Activated T-cell treated with anti-CD3 and anti-CD28 coated beads for 4 hours (primary cell): Measurements from ENCODE around the gene TCP1.
"Not testable (repeated sequence)": the region's sequence is repeated elsewhere in the genome, so short reads cannot be mapped to it uniquely, and the experiment has no call there.

Source experiments
- DNase-seq: peaks from one replicate; pipeline ENCODE4 v3.0.0-alpha.2; 2020

Gene TCP1

DNA sequence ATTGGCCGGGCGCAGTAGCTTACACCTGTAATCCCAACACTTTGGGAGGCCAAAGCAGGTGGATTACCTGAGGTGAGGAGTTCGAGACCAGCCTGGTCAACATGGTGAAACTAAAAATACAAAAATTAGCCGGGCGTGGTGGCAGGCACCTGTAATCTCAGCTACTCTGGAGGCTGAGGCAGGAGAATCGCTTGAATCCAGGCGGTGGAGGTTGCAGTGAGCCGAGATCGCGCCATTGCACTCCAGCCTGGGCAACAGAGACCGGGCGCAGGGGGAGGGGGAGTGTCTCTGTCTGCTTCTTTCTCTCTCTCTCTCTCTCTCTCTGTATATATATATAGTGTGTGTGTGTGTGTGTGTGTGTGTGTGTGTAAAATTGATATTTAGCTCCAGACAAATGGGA, 56.9 kb downstream of the TCP1 start:
- DNase-seq = not testable (repeated sequence)

DNA sequence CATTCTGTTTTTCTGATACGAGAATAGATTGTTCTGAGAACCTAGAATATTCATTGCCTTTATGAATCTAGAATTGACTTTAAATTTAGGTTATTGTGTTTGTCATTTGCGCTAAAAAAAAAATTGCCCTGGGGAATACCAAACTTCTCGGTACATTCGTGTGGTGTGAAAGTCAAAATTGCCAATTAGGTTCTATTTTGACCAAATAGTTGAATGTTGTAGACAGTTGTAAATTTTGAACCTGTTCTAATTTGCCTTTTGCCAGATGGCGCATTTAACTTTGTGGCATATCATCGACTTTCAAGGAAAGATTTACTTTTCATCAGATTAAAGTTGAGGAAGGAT, 59.1 kb downstream of the TCP1 start:
- DNase-seq = no peak

DNA sequence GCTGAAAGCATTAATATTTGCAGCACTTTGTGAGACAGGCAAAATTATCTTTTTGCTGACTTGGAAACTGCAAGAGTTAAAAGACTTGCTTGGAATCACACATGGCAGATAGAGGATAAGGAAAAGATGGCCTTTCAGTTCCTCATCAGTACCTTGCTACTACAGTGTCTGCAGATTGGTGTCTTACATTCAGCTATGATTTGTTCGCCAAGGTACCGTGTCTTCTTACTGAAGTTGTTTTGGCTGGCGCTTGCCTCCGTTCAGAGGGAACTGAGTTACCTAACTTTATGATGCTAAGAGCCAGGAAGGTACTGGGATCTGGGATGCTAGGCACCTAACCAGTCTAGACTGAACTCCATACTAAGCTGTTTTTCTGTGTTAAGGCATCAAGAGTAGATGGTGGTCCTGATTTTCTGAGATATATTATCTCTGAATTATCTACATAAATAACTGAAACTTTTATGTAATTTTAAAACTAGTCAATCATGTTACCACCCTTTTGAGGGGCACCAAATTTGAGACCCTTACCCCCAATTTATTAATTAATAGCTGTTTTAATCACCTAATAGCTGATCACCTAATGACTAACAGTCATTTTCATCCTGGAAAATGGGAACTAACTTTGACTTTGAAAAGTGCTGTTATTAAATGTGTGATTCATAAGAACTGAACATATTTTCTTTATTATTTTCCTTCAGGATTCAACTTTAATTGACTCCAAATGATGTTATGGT, 59.6 kb downstream of the TCP1 start:
- no peak for DNase-seq

DNA sequence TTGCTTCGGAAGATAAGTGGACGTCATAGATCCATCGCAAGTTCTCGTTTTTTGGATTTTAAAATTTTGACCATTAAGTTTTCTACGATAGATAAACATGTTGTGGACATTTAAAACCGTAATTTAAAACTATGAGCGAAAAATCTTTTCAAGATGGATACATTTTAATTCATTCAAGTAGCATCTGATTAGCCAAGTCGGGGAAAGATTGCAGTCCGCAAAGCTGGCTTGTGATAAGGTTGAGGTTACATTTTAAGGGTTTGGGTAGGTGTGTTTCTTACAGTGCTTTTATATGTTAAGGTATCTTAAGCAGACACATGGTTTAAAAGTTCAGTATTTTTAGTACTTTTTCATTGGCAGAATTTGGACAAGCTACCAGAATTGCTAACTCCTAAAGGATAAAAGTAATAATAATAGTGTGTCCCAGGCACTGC, 60.9 kb downstream of the TCP1 start:
- DNase-seq = no peak
